Measurements from ENCODE around the gene CUL9. TPM values are rescaled to one million over a fixed set of nuclear protein-coding genes. Genes with fewer than 3 reads are reported as not detected.

Gene CUL9
- total RNA-seq, 1 donor from 2014 or later: 11.1 TPM

- no peaks in the 10 kb centered on the region for H3K79me2 ChIP-seq (ENCODE audit: insufficient read depth, low read length)
- no peaks in the 10 kb centered on the region for H3K9me3 ChIP-seq (ENCODE audit: insufficient read depth, low read depth, low read length)
- no peak for TF ChIP-seq EZH2 (IDR thresholded peaks at IDR 0.05; ENCODE audit: insufficient read depth, low read length)
- TF ChIP-seq CTCF (IDR thresholded peaks at IDR 0.05; ENCODE audit: insufficient read depth, low read depth, low read length): no peak
- Mint-ChIP-seq H3K9me3 (ENCODE audit: unreplicated experiment) (peaks cover 2% of the 10 kb centered on the region), H3K4me3 (ENCODE audit: unreplicated experiment) (no peak overlapping the region), H3K36me3 (ENCODE audit: low read depth, unreplicated experiment) (peaks cover 43% of the 10 kb centered on the region), H3K4me1 (ENCODE audit: low read depth, unreplicated experiment) (no peaks in the 10 kb centered on the region), H3K27ac (ENCODE audit: unreplicated experiment) (peak overlapping the region; percentile 18), H3K27me3 (ENCODE audit: low read depth, unreplicated experiment) (peaks cover 2% of the 10 kb centered on the region)
- FAIRE-seq: no peak
- H3K9ac ChIP-seq (ENCODE audit: low read length): no peak overlapping the region
- no peaks in the 10 kb centered on the region for H3K4me1 ChIP-seq (ENCODE audit: insufficient read depth, low read length)
- H4K20me1 ChIP-seq (ENCODE audit: insufficient read depth, low read length): no peaks in the 10 kb centered on the region
- peaks cover 5% of the 10 kb centered on the region for H3K36me3 ChIP-seq (ENCODE audit: insufficient read depth, low read length)
- H3K27me3 ChIP-seq (ENCODE audit: insufficient read depth, low read length): no peaks in the 10 kb centered on the region
- no peak for DNase-seq (ENCODE audit: low read depth)
- no peak overlapping the region for H3K27ac ChIP-seq (ENCODE audit: low read depth, low read length)
- H3K4me2 ChIP-seq (ENCODE audit: low read length): no peak overlapping the region
- no peak overlapping the region for H3K4me3 ChIP-seq (ENCODE audit: insufficient read depth, low read depth, low read length)
- H2AFZ ChIP-seq (ENCODE audit: low read depth, low read length): no peak overlapping the region
Measured at GRCh38 chr6:43216200-43216599, 34.2 kb downstream of the CUL9 start.

- Histone ChIP-seq H4K20me1 (ENCODE audit: insufficient read depth, low read length) (no peaks in the 10 kb centered on the region), H3K27me3 (ENCODE audit: insufficient read depth, low read length) (no peaks in the 10 kb centered on the region), H3K36me3 (ENCODE audit: insufficient read depth, low read length) (peaks cover 5% of the 10 kb centered on the region), H2AFZ (ENCODE audit: low read depth, low read length) (no peak overlapping the region), H3K9ac (ENCODE audit: low read length) (no peak overlapping the region), H3K4me2 (ENCODE audit: low read length) (no peak overlapping the region), H3K9me3 (ENCODE audit: insufficient read depth, low read depth, low read length) (no peaks in the 10 kb centered on the region), H3K79me2 (ENCODE audit: insufficient read depth, low read length) (no peaks in the 10 kb centered on the region), H3K4me1 (ENCODE audit: insufficient read depth, low read length) (peaks cover 4% of the 10 kb centered on the region), H3K4me3 (ENCODE audit: insufficient read depth, low read depth, low read length) (no peak overlapping the region), H3K27ac (ENCODE audit: low read depth, low read length) (no peak overlapping the region)
- Mint-ChIP-seq H3K4me3 (ENCODE audit: unreplicated experiment) (no peak overlapping the region), H3K4me1 (ENCODE audit: low read depth, unreplicated experiment) (peaks cover 8% of the 10 kb centered on the region), H3K36me3 (ENCODE audit: low read depth, unreplicated experiment) (peaks cover 50% of the 10 kb centered on the region), H3K27ac (ENCODE audit: unreplicated experiment) (no peak overlapping the region), H3K27me3 (ENCODE audit: low read depth, unreplicated experiment) (peaks cover 2% of the 10 kb centered on the region), H3K9me3 (ENCODE audit: unreplicated experiment) (peaks cover 2% of the 10 kb centered on the region)
- no peak for TF ChIP-seq CTCF (IDR thresholded peaks at IDR 0.05; ENCODE audit: insufficient read depth, low read depth, low read length)
- no peak for TF ChIP-seq EZH2 (IDR thresholded peaks at IDR 0.05; ENCODE audit: insufficient read depth, low read length)
- FAIRE-seq (no peak), DNase-seq (ENCODE audit: low read depth) (no peak)
Measured at GRCh38 chr6:43217351-43217750, 35.4 kb downstream of the CUL9 start.

GRCh38 chr6:43219119-43219518 is 37.1 kb downstream of the CUL9 start:
- H3K4me1 ChIP-seq (ENCODE audit: insufficient read depth, low read length): peaks cover 4% of the 10 kb centered on the region
- TF ChIP-seq EZH2 (IDR thresholded peaks at IDR 0.05; ENCODE audit: insufficient read depth, low read length): no peak
- H3K79me2 ChIP-seq (ENCODE audit: insufficient read depth, low read length): no peaks in the 10 kb centered on the region
- H3K27me3 Mint-ChIP-seq (ENCODE audit: low read depth, unreplicated experiment): peaks cover 2% of the 10 kb centered on the region
- H3K4me2 ChIP-seq (ENCODE audit: low read length): no peak overlapping the region
- peaks cover 8% of the 10 kb centered on the region for H3K36me3 ChIP-seq (ENCODE audit: insufficient read depth, low read length)
- peak overlapping the region; percentile 58 for H3K27ac Mint-ChIP-seq (ENCODE audit: unreplicated experiment)
- DNase-seq (ENCODE audit: low read depth): no peak
- peaks cover 2% of the 10 kb centered on the region for H3K9me3 Mint-ChIP-seq (ENCODE audit: unreplicated experiment)
- no peaks in the 10 kb centered on the region for H4K20me1 ChIP-seq (ENCODE audit: insufficient read depth, low read length)
- H3K9me3 ChIP-seq (ENCODE audit: insufficient read depth, low read depth, low read length): no peaks in the 10 kb centered on the region
- H3K27me3 ChIP-seq (ENCODE audit: insufficient read depth, low read length): no peaks in the 10 kb centered on the region
- no peak overlapping the region for H3K4me3 Mint-ChIP-seq (ENCODE audit: unreplicated experiment)
- no peak for FAIRE-seq
- H3K36me3 Mint-ChIP-seq (ENCODE audit: low read depth, unreplicated experiment): peaks cover 43% of the 10 kb centered on the region
- H3K4me1 Mint-ChIP-seq (ENCODE audit: low read depth, unreplicated experiment): peaks cover 11% of the 10 kb centered on the region
- no peak overlapping the region for H2AFZ ChIP-seq (ENCODE audit: low read depth, low read length)
- H3K4me3 ChIP-seq (ENCODE audit: insufficient read depth, low read depth, low read length): no peak overlapping the region
- H3K9ac ChIP-seq (ENCODE audit: low read length): no peak overlapping the region
- H3K27ac ChIP-seq (ENCODE audit: low read depth, low read length): no peak overlapping the region

Data from astrocyte (in vitro differentiated cells and primary cell).